G401 (cell line): ENCODE data around the gene PRKCE. TPM values are rescaled to one million over a fixed set of nuclear protein-coding genes. Genes with fewer than 3 reads are reported as not detected.

Experiments used
- DNase-seq: peaks from one replicate; pipeline ENCODE4 v3.0.0-alpha.2; 2015; ENCODE audit warnings: low spot score
- in situ Hi-C: cut with HindIII; loops from 2 replicates; pipeline ENCODE4 v1.10.0; 2016; ENCODE audit warnings: low sequenced_read_pairs, mixed read lengths
- total RNA-seq: library from RNA; depleted of rRNA; stranded (reverse); fragments of >200 nt; shearing (Covaris generic); gene quantifications from 2 replicates; pipeline ENCODE4 v1.2.3, GENCODE V29; 2014

Gene PRKCE
- total RNA-seq, 1 experiment from 2014 or later, result 3.9 TPM

DNA sequence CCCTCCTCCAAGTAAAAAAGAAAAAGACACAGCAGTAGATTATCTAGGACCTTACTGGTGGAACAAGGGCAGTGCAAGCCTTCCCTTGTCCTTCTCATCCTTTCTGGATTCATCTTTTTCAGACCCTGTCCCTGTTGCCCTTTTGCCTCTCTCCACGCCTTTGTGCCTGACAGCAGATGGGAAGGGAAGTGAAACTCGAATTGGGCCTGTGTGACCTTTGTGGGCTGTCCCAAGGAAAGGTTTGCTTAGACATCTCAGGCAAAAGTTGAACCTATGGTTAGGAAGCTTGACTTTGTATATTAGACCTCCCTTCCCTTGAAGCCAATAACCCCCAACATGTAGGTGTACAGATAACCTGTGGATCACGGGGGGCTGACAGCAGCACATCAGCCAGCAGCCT is 185.3 kb downstream of the PRKCE start:
- DNase-seq, result no peak
- in situ Hi-C loops, result no loop called here

- in situ Hi-C loops, result no loop called here
- DNase-seq, result no peak
These were observed 186.4 kb downstream of the PRKCE start for GRCh38 chr2:45837812-45838341.

DNA sequence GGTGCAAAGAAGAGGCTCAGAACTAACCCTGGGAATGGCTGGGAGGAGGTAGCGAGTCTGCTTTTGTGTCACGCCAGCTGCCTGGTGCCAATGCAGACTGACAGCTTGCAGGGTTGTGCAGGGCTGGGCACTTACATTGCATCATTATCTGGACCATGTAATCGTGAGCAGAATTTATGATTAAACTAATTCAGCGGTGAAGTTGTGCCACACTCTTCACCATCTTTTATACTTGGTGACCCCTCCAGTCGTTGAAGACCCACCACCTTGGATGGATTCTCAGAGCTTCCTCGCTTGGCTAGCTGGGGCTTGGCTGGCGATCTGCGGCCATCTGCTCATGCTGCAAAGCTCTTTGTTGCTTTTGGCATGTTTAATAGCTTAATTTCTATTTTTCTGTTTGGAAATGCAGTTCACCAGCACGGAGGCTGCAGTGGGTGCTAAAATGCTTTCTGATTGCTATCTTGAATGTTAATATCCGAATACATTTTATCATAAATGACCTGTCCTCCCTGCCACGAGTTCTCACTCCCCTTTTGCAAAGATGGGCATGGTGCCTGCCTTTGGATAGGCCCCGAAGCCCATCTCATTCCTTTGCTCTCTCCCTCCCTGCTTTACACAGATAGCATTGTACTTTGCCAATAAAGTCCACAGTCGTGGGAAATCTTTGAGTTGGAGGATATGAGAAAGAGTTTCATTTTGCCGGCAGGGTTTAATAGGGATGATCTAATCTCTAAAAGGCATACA is 188.2 kb downstream of the PRKCE start:
- in situ Hi-C loops, result no loop called here
- peak; percentile 94 for DNase-seq

GRCh38 chr2:45840481-45840880 is 189.0 kb downstream of the PRKCE start:
- DNase-seq, result no peak
- in situ Hi-C loops, result no loop called here

GRCh38 chr2:45841752-45842407 is 190.4 kb downstream of the PRKCE start:
- DNase-seq, result peak; percentile 59
- in situ Hi-C loops, result no loop called here

DNA sequence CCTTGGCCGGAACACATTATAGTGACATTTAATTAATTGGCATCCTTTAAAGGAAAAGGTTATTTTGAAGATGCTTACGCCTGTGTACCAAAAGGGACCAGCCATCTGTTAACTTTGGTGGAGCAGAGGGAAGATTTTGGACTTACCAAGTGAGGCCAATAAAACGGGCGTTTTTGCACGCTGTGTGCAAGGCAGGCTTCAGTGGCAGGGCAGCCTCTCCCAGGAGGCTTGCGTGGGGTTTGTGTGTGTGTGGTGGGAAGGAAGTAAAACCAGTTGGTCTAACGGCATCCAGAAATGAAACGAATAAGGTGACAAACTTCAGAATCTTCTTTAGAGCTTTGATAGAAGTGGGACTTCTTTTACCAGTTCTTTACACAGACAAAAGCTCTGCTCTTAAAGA is 191.7 kb downstream of the PRKCE start:
- peak; percentile 77 for DNase-seq

GRCh38 chr2:45844796-45845457 is 193.5 kb downstream of the PRKCE start:
- in situ Hi-C loops, result no loop called here

More for the DNA sequence above, 191.7 kb downstream of the PRKCE start:
- in situ Hi-C loops, result no loop called here

DNA sequence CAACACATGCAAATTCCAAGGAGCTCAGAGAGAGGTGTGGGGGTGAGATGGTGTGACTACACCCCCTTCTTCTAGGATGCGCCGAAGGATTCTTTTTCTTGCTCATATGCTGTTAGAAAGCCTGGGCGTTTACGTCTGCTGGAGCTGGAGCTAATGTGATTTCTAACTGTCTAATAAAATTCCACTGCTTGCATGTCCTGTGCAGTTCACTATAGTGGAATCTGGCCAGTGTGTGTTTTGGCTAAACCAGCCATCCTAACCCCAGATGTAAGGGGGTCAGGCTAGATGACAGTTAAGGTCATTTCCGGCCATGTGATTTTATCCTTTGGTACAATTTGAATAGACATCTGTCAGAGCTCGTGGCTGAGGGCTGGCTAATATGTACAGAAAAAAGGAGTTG is 194.1 kb downstream of the PRKCE start:
- DNase-seq, result no peak
- in situ Hi-C loops, result no loop called here

More at GRCh38 chr2:45844796-45845457, 193.5 kb downstream of the PRKCE start:
- DNase-seq, result no peak

- DNase-seq, result no peak
- in situ Hi-C loops, result no loop called here
These were observed 198.2 kb downstream of the PRKCE start for GRCh38 chr2:45849491-45850283.

DNA sequence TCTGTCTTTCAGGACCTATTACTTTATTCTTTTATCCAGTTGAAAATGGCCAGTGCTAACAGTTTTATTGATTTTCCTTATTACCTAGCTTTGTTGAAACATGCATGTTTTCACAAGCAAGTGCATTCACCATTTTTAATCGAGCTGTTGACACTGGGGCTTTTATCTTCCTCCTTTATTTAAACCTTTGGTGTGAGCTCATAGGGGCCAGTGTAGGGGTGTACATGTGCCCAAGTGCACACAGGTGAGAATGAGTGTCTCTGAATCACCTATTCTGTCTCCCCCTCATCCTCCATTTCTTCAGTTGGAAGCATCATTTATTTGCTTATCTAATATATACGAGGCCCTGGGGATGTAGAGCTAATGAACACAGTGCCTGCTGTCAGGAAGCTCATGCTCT is 199.1 kb downstream of the PRKCE start:
- no peak for DNase-seq
- in situ Hi-C loops, result no loop called here

- no peak for DNase-seq
- in situ Hi-C loops, result no loop called here
These were observed 199.6 kb downstream of the PRKCE start for GRCh38 chr2:45851111-45851510.

DNA sequence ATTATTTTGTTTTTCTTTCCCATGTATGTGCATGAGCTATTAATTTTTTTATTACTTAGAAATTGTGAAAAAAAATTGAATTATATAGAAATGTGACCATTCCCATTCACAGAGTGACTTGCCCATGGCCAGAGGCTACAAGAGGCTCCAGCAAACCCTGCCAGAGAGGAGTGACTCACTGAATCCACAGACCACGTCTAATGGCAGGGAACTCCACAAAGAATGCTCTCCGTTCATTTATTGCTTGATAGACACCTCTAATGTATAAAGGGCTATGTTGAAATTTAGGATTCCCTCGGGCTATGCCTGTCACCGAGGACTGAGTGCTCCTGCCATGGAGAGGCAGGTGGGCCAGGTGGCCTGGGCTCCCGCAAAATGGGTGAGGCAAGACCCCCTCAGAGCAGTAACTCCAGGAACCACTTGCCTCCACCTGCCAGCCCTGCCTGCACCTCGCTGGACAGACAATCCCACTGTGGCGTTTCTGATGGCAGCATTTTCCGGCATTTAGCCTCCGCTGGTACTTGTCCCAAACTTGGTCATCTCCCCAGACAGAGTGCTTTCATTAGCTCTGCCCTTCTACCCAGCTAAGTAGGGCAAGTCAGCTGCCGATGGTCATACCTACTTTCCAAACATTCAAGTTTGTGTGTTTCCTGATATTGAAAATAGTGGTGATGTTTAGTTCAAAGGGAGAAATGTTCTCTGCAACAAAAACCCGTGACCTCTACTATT is 200.3 kb downstream of the PRKCE start:
- DNase-seq, result peak; percentile 70
- in situ Hi-C loops, result no loop called here

- in situ Hi-C loops, result no loop called here
- DNase-seq, result no peak
These were observed 201.1 kb downstream of the PRKCE start for GRCh38 chr2:45852450-45853150.

DNA sequence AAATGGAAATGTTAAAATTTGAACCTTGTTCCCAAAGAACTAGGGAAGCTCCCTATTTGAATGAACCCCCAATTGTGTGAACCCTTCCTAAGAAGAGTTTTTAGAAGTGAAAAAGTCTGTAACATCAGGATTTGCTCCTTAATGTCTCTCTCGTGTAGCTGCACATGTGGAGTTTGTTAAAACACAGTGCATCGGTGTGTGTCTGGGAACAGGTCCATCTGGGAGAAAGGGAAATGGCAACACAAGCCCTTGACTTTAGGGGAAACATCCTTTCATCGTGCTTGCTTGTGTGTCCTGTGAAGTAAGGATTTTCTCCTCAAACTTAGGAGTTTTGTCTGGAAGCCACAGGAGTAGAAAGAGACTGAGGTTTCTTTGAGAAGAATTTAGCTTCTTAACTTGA is 203.9 kb downstream of the PRKCE start:
- in situ Hi-C loops, result no loop called here
- no peak for DNase-seq

GRCh38 chr2:45856391-45857274 is 205.2 kb downstream of the PRKCE start:
- in situ Hi-C loops, result no loop called here
- no peak for DNase-seq

GRCh38 chr2:45857275-45857609 is 205.8 kb downstream of the PRKCE start:
- no peak for DNase-seq
- in situ Hi-C loops, result no loop called here

- no peak for DNase-seq
- in situ Hi-C loops, result no loop called here
These were observed 206.5 kb downstream of the PRKCE start for GRCh38 chr2:45857867-45858520.
